Measurements from ENCODE around the gene FBXO36. TPM values are rescaled to one million over a fixed set of nuclear protein-coding genes. Genes with fewer than 3 reads are reported as not detected.
"Not testable (repeated sequence)": the region's sequence is repeated elsewhere in the genome, so short reads cannot be mapped to it uniquely, and the experiment has no call there.

FBXO36 gene
- total RNA-seq, 1 experiment from 2014 or later: 3.6 TPM

DNA sequence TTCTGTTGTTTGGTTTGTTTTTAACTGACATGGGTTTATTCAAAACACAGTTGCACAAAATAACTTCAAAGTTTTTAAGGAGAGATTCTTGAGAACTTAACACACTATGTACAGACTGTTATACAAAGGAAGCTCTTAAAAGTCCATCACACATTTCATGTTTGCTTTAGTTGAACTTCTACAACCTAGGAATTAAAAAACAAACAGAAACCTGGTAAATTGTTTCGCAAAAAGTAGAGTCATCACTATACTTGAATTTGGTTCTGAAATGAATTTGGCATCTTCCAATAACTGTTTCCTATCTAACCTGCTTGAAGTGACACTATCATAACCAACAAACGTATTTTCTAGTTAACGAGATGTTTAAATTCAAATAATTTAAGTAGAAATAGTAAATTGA is 22.3 kb upstream of the FBXO36 start:
- no peaks in the 10 kb centered on the region for H3K9me3 ChIP-seq (ENCODE audit: low read length)
- H3F3A ChIP-seq (ENCODE audit: low read length, unreplicated experiment): no peaks in the 10 kb centered on the region
- no peak overlapping the region for H3K27ac ChIP-seq (ENCODE audit: low read length)
- ChIA-PET CTCF (no interaction called here), POLR2A (ENCODE audit: unreplicated experiment) (no interaction called here)
- no peak overlapping the region for H3K4me2 ChIP-seq (ENCODE audit: low read length)
- peaks cover 13% of the 10 kb centered on the region for H3K4me1 ChIP-seq (ENCODE audit: insufficient read depth, low read length)
- H3K79me2 ChIP-seq (ENCODE audit: low read length): peaks cover 97% of the 10 kb centered on the region
- H3K27me3 ChIP-seq (ENCODE audit: low read length): no peaks in the 10 kb centered on the region
- intact Hi-C loops (cut with micrococcal nuclease): no loop called here
- H3K9me2 ChIP-seq (replicated peaks; ENCODE audit: low read length): no peaks in the 10 kb centered on the region
- no peak overlapping the region for H2AFZ ChIP-seq (ENCODE audit: low read length)
- DNase-seq (no peak), ATAC-seq (no peak)
- H3K9ac ChIP-seq (ENCODE audit: low read length): no peak overlapping the region
- no peak for TF ChIP-seq EZH2 (IDR thresholded peaks at IDR 0.05; ENCODE audit: low read length, unreplicated experiment)
- TF ChIP-seq, protein P1, sequence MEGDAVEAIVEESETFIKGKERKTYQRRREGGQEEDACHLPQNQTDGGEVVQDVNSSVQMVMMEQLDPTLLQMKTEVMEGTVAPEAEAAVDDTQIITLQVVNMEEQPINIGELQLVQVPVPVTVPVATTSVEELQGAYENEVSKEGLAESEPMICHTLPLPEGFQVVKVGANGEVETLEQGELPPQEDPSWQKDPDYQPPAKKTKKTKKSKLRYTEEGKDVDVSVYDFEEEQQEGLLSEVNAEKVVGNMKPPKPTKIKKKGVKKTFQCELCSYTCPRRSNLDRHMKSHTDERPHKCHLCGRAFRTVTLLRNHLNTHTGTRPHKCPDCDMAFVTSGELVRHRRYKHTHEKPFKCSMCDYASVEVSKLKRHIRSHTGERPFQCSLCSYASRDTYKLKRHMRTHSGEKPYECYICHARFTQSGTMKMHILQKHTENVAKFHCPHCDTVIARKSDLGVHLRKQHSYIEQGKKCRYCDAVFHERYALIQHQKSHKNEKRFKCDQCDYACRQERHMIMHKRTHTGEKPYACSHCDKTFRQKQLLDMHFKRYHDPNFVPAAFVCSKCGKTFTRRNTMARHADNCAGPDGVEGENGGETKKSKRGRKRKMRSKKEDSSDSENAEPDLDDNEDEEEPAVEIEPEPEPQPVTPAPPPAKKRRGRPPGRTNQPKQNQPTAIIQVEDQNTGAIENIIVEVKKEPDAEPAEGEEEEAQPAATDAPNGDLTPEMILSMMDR (conservative IDR thresholded peaks at IDR 0.05; ENCODE audit: low read depth, low read length): no peak
- no peak for TF ChIP-seq EZH2phosphoT487 (IDR thresholded peaks at IDR 0.05; ENCODE audit: borderline replicate concordance, low read length)
- peaks cover 24% of the 10 kb centered on the region; the same call in 1 of the 2 replicates for H4K20me1 ChIP-seq (ENCODE audit: low read length)
- H3K4me3 ChIP-seq (ENCODE audit: low read length): no peak overlapping the region
- H3K36me3 ChIP-seq (ENCODE audit: low read depth, low read length): peaks cover 7% of the 10 kb centered on the region
- no TSS peak for BruUV-seq (replicated peaks)

DNA sequence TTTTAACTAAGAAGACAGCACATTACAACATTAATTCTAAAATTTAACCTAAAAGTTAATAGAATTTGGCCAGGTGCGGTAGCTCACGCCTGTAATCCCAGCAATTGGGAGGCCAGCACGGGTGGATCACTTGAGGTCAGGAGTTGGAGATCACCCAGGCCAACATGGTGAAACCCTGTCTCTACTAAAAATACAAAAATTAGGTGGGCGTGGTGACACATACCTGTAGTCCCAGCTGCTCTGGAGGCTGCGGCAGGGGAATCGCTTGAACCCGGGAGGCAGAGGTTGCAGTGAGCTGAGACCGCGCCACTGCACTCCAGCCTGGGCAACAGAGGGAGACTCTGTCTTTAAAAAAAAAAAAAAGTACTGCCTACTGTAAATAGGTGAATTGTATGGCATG is 21.8 kb upstream of the FBXO36 start:
- H3K9me2 ChIP-seq (replicated peaks; ENCODE audit: low read length); intact Hi-C loops (cut with micrococcal nuclease); DNase-seq; ATAC-seq; BruUV-seq (replicated peaks); H3K27me3 ChIP-seq (ENCODE audit: low read length); H3K9ac ChIP-seq (ENCODE audit: low read length); H2AFZ ChIP-seq (ENCODE audit: low read length); CTCF ChIA-PET; H3K36me3 ChIP-seq (ENCODE audit: low read depth, low read length); H3K4me2 ChIP-seq (ENCODE audit: low read length); H3K9me3 ChIP-seq (ENCODE audit: low read length); POLR2A ChIA-PET (ENCODE audit: unreplicated experiment); H3K27ac ChIP-seq (ENCODE audit: low read length); H3F3A ChIP-seq (ENCODE audit: low read length, unreplicated experiment); H3K4me3 ChIP-seq (ENCODE audit: low read length): not testable (repeated sequence)
- peaks cover 97% of the 10 kb centered on the region for H3K79me2 ChIP-seq (ENCODE audit: low read length)
- peaks cover 24% of the 10 kb centered on the region; the same call in 1 of the 2 replicates for H4K20me1 ChIP-seq (ENCODE audit: low read length)
- H3K4me1 ChIP-seq (ENCODE audit: insufficient read depth, low read length): peaks cover 13% of the 10 kb centered on the region

DNA sequence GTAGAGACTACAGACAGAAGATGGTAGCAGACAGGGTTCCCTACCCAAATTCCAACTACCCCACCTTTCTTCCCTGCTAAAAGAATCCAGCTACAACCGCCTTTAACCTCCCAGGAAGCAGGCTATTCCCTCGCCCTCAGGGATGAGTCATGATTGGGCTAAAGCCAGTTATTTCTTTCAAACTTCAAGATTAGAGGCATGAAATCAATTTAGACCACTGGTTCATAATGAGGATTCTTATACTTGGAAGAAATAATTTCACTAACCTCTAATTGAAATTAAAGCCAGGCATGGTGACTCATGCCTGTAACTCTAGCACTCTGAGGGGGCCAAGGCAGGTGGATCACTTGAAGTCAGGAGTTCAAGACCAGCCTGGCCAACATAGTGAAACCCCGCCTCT is 20.5 kb upstream of the FBXO36 start:
- no peaks in the 10 kb centered on the region for H3K27me3 ChIP-seq (ENCODE audit: low read length)
- peaks cover 23% of the 10 kb centered on the region; the same call in 1 of the 2 replicates for H4K20me1 ChIP-seq (ENCODE audit: low read length)
- BruUV-seq (replicated peaks): no TSS peak
- no peaks in the 10 kb centered on the region for H3F3A ChIP-seq (ENCODE audit: low read length, unreplicated experiment)
- CTCF ChIA-PET: interaction anchor here (0.5 kb wide), 1 partner anchor 258 kb away, joined by 7 read pairs; no protein-coding TSS in a partner anchor
- DNase-seq (peak; percentile 84), ATAC-seq (peak; percentile 95)
- POLR2A ChIA-PET (ENCODE audit: unreplicated experiment): no interaction called here
- peak overlapping the region; percentile 16 for H3K27ac ChIP-seq (ENCODE audit: low read length)
- TF ChIP-seq EZH2phosphoT487 (IDR thresholded peaks at IDR 0.05; ENCODE audit: borderline replicate concordance, low read length) (no peak), EZH2 (IDR thresholded peaks at IDR 0.05; ENCODE audit: low read length, unreplicated experiment) (no peak)
- TF ChIP-seq, protein P1 (conservative IDR thresholded peaks at IDR 0.05; ENCODE audit: low read depth, low read length): no peak
- H3K9me3 ChIP-seq (ENCODE audit: low read length): no peaks in the 10 kb centered on the region
- H3K4me3 ChIP-seq (ENCODE audit: low read length): no peak overlapping the region
- H3K4me2 ChIP-seq (ENCODE audit: low read length): peak overlapping the region; percentile 61
- H3K79me2 ChIP-seq (ENCODE audit: low read length): peaks cover 96% of the 10 kb centered on the region
- peaks cover 7% of the 10 kb centered on the region for H3K36me3 ChIP-seq (ENCODE audit: low read depth, low read length)
- intact Hi-C loops (cut with micrococcal nuclease): no loop called here
- H3K9me2 ChIP-seq (replicated peaks; ENCODE audit: low read length): no peaks in the 10 kb centered on the region
- H2AFZ ChIP-seq (ENCODE audit: low read length): no peak overlapping the region
- H3K9ac ChIP-seq (ENCODE audit: low read length): no peak overlapping the region
- peaks cover 13% of the 10 kb centered on the region for H3K4me1 ChIP-seq (ENCODE audit: insufficient read depth, low read length)

Measured in PC-3 (cell line).